Thyroid gland (tissue), 4 donors: ENCODE data around the gene ABAT. TPM values are rescaled to one million over a fixed set of nuclear protein-coding genes. Genes with fewer than 3 reads are reported as not detected.

Experiments used
- DNase-seq, 2 donors: peaks; one replicate each; pipeline ENCODE4 v3.0.0-alpha.2; 2019
- H3K27ac ChIP-seq, 3 donors: fragments of 200-600 bp; sonication (generic); 1 replicate in 2 of 3; 2 replicates in 1 of 3; pipeline ENCODE4 v1.5.1; 2016 to 2019; ENCODE audit warnings: mild to moderate bottlenecking in 1 of 3, moderate library complexity in 1 of 3
- H3K27me3 ChIP-seq: fragments of 200-600 bp; sonication (generic); one replicate; pipeline ENCODE4 v1.5.1; 2019
- H3K36me3 ChIP-seq, 2 donors: fragments of 200-600 bp; sonication (generic); one replicate each; pipeline ENCODE4 v1.5.1; 2016 to 2019
- H3K4me1 ChIP-seq, 2 donors: fragments of 200-600 bp; sonication (generic); one replicate each; pipeline ENCODE4 v1.5.1; 2017 to 2019
- H3K4me3 ChIP-seq, 3 donors: fragments of 200-600 bp; sonication (generic); replicated peaks in 1 of 3; 1 replicate in 2 of 3; 2 replicates in 1 of 3; pipeline ENCODE4 v1.5.1; 2016; ENCODE audit warnings: mild to moderate bottlenecking in 1 of 3
- H3K9me3 ChIP-seq: fragments of 200-600 bp; sonication (generic); one replicate; pipeline ENCODE4 v1.5.1; 2017
- POLR2A ChIP-seq, 2 donors: fragments of 450-650 bp; IDR thresholded peaks; one replicate each; pipeline ENCODE4 v1.6.1; 2017; ENCODE audit warnings: antibody characterized with exemption in 2 of 2, mild to moderate bottlenecking in 2 of 2, moderate library complexity in 1 of 2
- WGBS, 2 donors: methylation state at CpG; one replicate each; pipeline ENCODE4 v1.1.5; 2017; 5-methylcytosine and 5-hydroxymethylcytosine counted together
- intact Hi-C: fragments of 100-400 bp; cut with DNase I; formaldehyde crosslinking; loops from one replicate; pipeline ENCODE4 v1.15.1; 2023
- total RNA-seq, 4 donors: library from RNA; depleted of rRNA; stranded (reverse); fragments of >200 nt; gene quantifications; one replicate each; pipeline ENCODE4 v1.2.3, GENCODE V29; 2016
- TF ChIP-seq, protein P1 (sequence below), 6 experiments: fragments of 200-600 bp in 3 of 6; fragments of 450-650 bp in 3 of 6; sonication (generic) in 3 of 6; IDR thresholded peaks; one replicate each; pipeline ENCODE4 v1.5.1; 2016 to 2019; ENCODE audit warnings: antibody characterized with exemption in 6 of 6, mild to moderate bottlenecking in 2 of 6, inconsistent platforms in 1 of 6, moderate library complexity in 1 of 6

ABAT gene
- total RNA-seq, 4 donors from 2014 or later: 10.9 to 53.7 (median 35.9) TPM

DNA sequence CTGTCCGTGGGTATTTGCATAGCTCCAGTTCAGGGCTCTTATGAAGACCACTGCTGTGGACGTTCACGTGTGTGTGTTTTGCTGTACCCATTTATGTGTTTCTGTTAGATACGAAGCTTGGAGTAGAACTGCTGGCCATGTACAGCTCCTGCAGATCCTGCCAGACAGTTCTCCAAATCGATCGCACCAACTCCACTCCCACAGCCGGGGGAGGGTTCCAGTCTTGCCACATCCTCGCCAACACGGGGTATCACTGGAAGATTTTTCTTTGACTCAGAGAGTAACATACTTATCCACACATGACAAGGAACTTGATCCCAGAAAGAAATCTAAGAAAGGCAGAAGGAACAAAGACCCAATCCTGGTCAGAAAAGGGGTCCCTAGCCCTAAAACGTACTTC, 85.6 kb downstream of the ABAT start:
- no peaks in the 10 kb centered on the region for H3K9me3 ChIP-seq
- intact Hi-C loops: no loop called here
- H3K27me3 ChIP-seq: no peaks in the 10 kb centered on the region
- no peak for DNase-seq
- TF ChIP-seq, protein P1, sequence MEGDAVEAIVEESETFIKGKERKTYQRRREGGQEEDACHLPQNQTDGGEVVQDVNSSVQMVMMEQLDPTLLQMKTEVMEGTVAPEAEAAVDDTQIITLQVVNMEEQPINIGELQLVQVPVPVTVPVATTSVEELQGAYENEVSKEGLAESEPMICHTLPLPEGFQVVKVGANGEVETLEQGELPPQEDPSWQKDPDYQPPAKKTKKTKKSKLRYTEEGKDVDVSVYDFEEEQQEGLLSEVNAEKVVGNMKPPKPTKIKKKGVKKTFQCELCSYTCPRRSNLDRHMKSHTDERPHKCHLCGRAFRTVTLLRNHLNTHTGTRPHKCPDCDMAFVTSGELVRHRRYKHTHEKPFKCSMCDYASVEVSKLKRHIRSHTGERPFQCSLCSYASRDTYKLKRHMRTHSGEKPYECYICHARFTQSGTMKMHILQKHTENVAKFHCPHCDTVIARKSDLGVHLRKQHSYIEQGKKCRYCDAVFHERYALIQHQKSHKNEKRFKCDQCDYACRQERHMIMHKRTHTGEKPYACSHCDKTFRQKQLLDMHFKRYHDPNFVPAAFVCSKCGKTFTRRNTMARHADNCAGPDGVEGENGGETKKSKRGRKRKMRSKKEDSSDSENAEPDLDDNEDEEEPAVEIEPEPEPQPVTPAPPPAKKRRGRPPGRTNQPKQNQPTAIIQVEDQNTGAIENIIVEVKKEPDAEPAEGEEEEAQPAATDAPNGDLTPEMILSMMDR (IDR thresholded peaks at IDR 0.05): no peak
- no peak for TF ChIP-seq POLR2A (IDR thresholded peaks at IDR 0.05)
- H3K4me1 ChIP-seq: no peaks in the 10 kb centered on the region
- no peaks in the 10 kb centered on the region for H3K36me3 ChIP-seq
- WGBS, 2 donors: 90 to 94% methylated on average over 10 of the region's 10 CpGs
- H3K4me3 ChIP-seq: no peak overlapping the region
- no peak overlapping the region for H3K27ac ChIP-seq

DNA sequence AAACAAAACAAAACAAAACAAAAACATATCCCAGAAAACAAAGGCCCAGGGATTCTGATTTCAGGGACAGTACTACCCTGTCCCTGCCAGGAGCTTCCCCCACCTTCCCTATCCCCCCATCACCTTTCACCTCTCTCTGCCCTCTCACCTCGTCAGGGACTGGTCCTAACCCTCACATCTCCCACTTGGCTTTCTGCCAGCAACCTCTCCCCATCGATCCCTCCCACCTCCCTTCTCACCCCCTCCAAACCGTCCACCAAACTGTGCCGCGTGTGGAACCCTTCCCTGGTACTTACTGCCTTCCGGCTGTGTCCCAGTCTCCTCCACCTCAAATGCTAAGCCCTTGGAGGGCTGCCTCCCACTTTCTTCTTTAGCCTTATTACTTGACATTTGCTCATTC, 86.7 kb downstream of the ABAT start:
- intact Hi-C loops: no loop called here
- Histone ChIP-seq H3K27me3 (no peaks in the 10 kb centered on the region), H3K27ac (no peak overlapping the region), H3K4me3 (no peak overlapping the region), H3K9me3 (no peaks in the 10 kb centered on the region), H3K4me1 (no peaks in the 10 kb centered on the region), H3K36me3 (no peaks in the 10 kb centered on the region)
- DNase-seq: no peak
- WGBS, 2 donors: 81% methylated on average over 6 of the region's 6 CpGs
- TF ChIP-seq, protein P1 (IDR thresholded peaks at IDR 0.05): no peak
- no peak for TF ChIP-seq POLR2A (IDR thresholded peaks at IDR 0.05)

DNA sequence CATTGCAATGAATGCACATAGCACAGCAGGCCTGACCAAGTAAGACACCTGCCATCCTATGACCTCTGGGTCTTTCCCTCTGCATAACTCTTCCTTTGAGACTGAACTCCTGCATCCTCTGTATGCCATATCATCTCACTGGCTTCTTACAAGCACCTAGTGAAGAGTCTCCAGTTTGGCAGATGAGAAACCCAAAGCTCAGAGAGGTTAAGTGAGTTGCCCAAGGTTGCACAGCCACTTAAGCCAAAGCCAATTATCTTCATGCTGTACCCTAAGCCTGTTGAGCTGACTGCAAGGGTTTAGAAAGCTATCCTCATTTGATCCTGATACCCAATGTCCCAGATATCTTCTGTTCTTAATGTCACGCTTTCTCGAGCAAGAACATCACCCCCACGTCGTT, 87.8 kb downstream of the ABAT start:
- Histone ChIP-seq H3K27ac (no peak overlapping the region), H3K36me3 (no peaks in the 10 kb centered on the region), H3K4me3 (no peak overlapping the region), H3K4me1 (no peaks in the 10 kb centered on the region), H3K27me3 (no peaks in the 10 kb centered on the region), H3K9me3 (no peaks in the 10 kb centered on the region)
- DNase-seq: no peak
- intact Hi-C loops: no loop called here
- 80 to 91% methylated on average over 4 of the region's 4 CpGs for WGBS, 2 donors
- TF ChIP-seq, protein P1 (IDR thresholded peaks at IDR 0.05): no peak
- no peak for TF ChIP-seq POLR2A (IDR thresholded peaks at IDR 0.05)

DNA sequence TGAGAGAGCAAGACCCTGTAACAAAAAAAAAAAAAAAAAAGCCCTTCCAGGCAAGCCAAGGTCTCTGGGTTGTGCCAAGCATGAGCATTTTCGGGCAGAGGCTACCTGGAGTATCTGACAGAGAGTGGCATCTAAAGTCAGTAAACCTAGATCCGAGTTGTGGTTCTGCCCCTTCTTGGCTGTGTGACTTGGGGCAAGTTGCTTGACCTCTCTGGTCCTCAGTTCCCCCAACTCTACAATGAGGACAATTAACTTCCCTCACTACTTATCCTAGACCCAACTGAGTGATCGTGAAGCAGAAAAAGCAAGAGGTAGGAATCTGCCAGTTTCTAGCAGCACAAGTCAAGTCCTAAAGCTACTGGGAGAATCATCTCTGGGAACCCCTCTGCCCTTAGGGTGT, 88.7 kb downstream of the ABAT start:
- no peaks in the 10 kb centered on the region for H3K36me3 ChIP-seq
- H3K4me1 ChIP-seq: no peaks in the 10 kb centered on the region
- no peak overlapping the region for H3K4me3 ChIP-seq
- intact Hi-C loops: no loop called here
- no peak for DNase-seq
- 93 to 100% methylated on average over 3 of the region's 3 CpGs for WGBS, 2 donors
- no peaks in the 10 kb centered on the region for H3K27me3 ChIP-seq
- H3K27ac ChIP-seq: no peak overlapping the region
- TF ChIP-seq POLR2A (IDR thresholded peaks at IDR 0.05): no peak
- TF ChIP-seq, protein P1 (IDR thresholded peaks at IDR 0.05): no peak
- H3K9me3 ChIP-seq: no peaks in the 10 kb centered on the region

DNA sequence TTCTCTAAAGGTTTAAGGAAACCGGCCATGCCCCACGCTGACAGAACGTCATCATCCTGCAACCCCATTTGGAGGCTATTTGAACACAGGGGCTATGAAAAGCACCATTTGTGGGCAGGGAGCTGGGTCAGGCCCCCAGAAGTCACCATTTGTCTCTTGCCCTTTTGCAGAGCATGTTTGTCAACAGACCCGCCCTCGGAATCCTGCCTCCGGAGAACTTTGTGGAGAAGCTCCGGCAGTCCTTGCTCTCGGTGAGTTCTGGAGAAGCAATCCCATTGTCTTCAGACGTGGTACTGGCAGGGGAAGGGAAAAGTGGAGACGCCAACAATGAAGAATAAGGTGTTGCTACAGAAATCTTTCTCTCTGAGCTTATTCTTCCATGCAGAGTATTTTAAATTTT, 89.5 kb downstream of the ABAT start:
- Histone ChIP-seq H3K36me3 (peaks cover 0 to 6% of the 10 kb centered on the region in 2 donors), H3K4me1 (no peaks in the 10 kb centered on the region), H3K27ac (no peak overlapping the region), H3K27me3 (no peaks in the 10 kb centered on the region), H3K4me3 (no peak overlapping the region), H3K9me3 (no peaks in the 10 kb centered on the region)
- DNase-seq: no peak
- TF ChIP-seq POLR2A (IDR thresholded peaks at IDR 0.05): no peak
- TF ChIP-seq, protein P1 (IDR thresholded peaks at IDR 0.05): no peak
- WGBS, 2 donors: 76 to 86% methylated on average over 9 to 10 of the region's 10 CpGs
- intact Hi-C loops: no loop called here
